AG09309 (cell line): ENCODE data around the gene AIFM3.

Source experiments
- DNase-seq: peaks from one replicate; pipeline ENCODE4 v3.0.0-alpha.2; 2010; ENCODE audit warnings: low read depth
- H3K4me3 ChIP-seq: 2 replicates; pipeline ENCODE4 v1.5.1; 2011; ENCODE audit warnings: mild to moderate bottlenecking, low read depth, low read length, moderate library complexity; ENCODE audit not compliant: control insufficient read depth
- TF ChIP-seq, protein P1 (sequence below): IDR thresholded peaks from 2 replicates; pipeline ENCODE4 v1.5.1; 2011; ENCODE audit warnings: mild to moderate bottlenecking, low read depth, low read length, inconsistent platforms; ENCODE audit not compliant: insufficient read depth, control insufficient read depth; ENCODE audit errors: missing control alignments

AIFM3 gene

DNA sequence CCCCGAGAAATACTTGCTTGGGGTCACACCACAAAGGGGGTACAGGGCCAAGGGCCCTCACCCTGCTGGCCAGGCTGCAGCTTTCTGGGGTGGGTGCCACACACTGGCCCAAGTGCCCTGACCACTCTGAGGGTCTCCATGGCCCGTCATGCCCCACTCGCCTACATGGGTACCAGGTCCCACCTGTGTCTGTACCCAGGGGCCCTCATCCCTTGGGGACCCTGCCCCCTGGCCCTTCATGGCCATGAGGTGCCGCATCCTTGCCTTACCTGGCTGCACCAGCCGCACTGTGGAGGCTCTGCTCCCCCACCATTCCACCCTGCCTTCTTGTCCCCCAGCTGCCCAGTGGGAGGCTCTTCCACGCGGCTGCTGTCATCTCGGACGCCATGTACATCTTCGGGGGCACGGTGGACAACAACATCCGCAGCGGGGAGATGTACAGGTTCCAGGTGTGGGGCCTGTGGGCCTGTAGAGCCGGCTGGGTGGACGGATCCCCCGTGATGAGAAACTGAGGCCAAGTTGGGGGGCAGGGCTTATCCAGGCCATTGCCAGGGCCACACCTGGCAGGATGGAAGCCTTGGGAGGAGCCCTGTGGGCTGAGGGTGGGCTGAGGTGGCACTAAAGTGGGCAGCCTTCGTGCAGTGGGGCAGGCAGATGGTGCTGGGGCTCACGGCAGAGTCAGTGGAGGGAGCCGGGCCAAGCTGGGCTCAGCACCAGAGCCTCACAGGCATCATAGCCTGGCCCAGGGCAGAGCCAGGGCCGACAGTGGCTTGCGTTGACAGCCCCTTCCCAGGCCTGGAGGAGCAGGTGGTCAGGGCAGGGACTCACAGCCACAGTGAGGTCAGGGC, 25.6 kb downstream of the AIFM3 start:
- no peak overlapping the region for H3K4me3 ChIP-seq
- TF ChIP-seq, protein P1, sequence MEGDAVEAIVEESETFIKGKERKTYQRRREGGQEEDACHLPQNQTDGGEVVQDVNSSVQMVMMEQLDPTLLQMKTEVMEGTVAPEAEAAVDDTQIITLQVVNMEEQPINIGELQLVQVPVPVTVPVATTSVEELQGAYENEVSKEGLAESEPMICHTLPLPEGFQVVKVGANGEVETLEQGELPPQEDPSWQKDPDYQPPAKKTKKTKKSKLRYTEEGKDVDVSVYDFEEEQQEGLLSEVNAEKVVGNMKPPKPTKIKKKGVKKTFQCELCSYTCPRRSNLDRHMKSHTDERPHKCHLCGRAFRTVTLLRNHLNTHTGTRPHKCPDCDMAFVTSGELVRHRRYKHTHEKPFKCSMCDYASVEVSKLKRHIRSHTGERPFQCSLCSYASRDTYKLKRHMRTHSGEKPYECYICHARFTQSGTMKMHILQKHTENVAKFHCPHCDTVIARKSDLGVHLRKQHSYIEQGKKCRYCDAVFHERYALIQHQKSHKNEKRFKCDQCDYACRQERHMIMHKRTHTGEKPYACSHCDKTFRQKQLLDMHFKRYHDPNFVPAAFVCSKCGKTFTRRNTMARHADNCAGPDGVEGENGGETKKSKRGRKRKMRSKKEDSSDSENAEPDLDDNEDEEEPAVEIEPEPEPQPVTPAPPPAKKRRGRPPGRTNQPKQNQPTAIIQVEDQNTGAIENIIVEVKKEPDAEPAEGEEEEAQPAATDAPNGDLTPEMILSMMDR: no peak
- DNase-seq: no peak

DNA sequence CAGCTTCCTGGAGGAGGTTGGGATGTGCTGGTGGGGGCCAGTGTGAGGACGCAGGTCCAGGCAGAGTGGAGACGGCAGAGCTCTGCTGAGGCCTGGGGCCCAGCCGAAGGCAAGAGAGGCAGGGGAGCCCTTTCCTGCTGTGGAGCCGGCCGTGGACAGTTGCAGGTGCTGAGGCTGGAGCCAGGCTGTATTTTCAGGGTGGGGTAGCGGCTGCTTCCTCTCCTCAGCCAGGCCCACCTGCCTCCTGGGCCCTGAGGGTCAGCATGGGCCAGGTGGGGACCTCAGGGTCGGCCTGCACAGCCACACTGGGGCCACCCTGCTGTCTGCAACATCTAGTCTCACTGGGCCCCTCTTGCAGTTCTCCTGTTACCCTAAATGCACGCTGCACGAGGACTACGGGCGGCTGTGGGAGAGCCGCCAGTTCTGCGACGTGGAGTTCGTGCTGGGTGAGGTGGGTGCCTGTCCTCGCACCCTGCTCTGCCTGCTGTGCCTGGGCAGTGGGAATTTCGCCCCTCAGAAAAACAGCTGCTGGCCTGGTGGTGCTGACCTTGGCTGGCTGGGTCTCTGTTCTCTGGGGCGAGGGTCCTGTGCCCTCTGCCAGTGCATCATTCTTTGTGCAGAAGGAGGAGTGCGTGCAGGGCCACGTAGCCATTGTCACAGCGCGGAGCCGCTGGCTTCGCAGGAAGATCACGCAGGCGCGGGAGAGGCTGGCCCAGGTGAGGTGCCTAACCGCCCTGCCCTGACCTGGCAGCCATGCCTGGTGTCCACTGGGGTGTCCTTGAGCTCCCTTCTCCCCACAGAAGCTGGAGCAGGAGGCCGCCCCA, 26.5 kb downstream of the AIFM3 start:
- no peak for DNase-seq
- H3K4me3 ChIP-seq: no peak overlapping the region
- TF ChIP-seq, protein P1: no peak

DNA sequence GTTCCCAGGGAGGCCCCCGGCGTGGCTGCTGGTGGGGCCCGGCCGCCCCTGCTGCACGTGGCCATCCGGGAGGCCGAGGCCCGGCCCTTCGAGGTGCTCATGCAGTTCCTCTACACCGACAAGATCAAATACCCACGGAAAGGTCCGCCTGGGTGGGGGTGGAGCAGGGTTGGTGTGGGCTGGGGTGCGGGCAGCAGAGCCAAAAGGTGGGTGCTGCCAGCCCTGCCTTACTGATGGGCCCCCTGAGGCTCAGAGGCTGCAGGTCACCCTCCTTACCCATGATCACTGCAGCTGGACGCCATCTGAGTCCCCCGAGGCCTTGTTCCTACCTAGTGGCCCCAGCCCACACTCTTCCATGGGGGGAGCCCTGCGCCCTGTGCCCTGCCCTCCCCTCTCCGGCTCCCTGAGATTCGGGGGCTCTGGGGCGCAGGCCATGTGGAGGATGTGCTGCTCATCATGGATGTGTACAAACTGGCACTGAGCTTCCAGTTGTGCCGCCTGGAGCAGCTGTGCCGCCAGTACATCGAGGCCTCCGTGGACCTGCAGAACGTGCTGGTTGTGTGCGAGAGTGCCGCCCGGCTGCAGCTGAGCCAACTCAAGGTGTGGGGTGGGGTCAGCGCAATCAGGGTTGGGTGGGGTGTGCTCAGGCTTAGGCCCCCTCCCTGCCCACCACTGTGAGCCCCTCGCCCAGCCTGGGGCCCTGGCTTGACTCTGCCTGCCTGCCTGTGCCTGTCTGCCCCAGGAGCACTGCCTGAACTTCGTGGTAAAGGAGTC, 27.3 kb downstream of the AIFM3 start:
- TF ChIP-seq, protein P1: no peak
- no peak overlapping the region for H3K4me3 ChIP-seq
- DNase-seq: no peak

DNA sequence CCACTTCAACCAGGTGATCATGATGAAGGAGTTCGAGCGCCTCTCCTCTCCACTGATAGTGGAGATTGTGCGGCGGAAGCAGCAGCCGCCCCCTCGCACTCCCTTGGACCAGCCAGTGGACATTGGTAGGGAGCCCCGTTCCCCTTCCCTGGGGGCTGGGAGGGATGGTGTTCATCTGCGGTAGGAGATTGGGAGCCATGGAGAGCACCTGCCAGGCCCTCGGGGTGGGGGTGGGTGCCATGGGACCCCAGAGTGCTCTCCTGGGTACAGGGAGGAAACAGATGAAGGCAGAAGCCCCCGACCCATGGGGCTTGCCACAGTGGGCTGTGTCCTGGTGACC, 27.8 kb downstream of the AIFM3 start:
- no peak overlapping the region for H3K4me3 ChIP-seq
- DNase-seq: no peak
- TF ChIP-seq, protein P1: no peak

DNA sequence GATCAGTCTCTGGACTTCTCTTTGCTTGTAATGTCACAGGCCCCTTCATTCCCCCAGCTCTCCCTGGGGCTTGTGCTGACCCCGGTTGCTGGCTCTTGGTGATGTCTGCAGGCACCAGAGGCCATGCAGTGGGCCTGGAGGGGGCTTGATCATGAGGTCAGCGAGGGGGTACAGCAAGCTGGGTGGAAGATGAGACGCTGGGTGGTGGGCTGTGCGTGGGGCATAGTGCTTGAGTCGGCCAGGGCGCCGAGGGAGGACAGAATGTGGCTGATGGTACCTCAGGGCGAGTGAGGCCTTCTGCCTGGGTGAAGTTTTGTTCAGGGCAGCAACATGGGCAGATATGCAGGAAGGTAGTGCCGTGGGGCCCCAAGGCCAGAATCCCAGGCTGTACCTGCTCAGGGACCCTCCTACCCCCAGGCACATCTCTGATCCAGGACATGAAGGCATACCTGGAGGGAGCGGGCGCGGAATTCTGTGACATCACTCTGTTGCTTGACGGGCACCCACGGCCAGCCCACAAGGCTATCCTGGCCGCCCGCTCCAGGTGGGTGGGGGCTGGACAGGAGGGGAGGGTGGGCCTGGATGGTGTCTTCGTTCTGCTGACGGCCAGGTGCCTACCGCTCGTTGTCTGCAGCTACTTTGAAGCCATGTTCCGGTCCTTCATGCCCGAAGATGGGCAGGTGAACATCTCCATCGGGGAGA, 28.4 kb downstream of the AIFM3 start:
- TF ChIP-seq, protein P1: no peak
- no peak for DNase-seq
- H3K4me3 ChIP-seq: no peak overlapping the region

DNA sequence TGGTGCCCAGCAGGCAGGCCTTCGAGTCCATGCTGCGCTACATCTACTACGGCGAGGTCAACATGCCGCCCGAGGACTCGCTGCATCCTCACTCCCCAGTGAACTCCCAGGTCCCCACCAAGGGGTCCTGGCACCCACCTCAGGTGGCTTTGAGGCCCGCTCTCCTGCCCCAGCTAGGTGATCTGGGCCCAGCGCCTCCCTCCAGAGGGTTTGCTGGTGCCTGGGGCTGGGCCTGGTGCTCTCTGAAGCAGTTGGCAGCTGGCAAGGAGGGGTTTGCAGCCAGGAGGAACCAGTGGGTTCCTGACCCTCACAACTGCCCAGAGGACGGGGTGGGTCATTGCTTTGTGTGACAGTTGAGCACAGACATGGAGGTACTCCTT, 29.0 kb downstream of the AIFM3 start:
- TF ChIP-seq, protein P1: no peak
- H3K4me3 ChIP-seq: no peak overlapping the region
- DNase-seq: no peak
